ENCODE measurements around the gene DAAM1. TPM values are rescaled to one million over a fixed set of nuclear protein-coding genes. Genes with fewer than 3 reads are reported as not detected.

The DAAM1 gene
- total and polyA plus RNA-seq, 8 donors: 6.2 to 26.7 (median 16.0) TPM

GRCh38 chr14:59204305-59204704, 15.8 kb downstream of the DAAM1 start:
- TF ChIP-seq CTCF (IDR thresholded peaks at IDR 0.05): no peak
- intact Hi-C loops (cut with DNase I): no loop called here
- Histone ChIP-seq H3K27ac (no peak overlapping the region), H3K36me3 (no peaks in the 10 kb centered on the region), H3K4me3 (no peak overlapping the region), H3K4me1 (peaks cover 0 to 4% (median 0%) of the 10 kb centered on the region in 3 donors), H3K9me3 (no peaks in the 10 kb centered on the region), H3K27me3 (no peaks in the 10 kb centered on the region)
- 46 to 78% methylated on average over 2 of the region's 2 CpGs for WGBS, 2 donors
- DNase-seq (no peak), ATAC-seq (no peak), FAIRE-seq (no peak)

DNA sequence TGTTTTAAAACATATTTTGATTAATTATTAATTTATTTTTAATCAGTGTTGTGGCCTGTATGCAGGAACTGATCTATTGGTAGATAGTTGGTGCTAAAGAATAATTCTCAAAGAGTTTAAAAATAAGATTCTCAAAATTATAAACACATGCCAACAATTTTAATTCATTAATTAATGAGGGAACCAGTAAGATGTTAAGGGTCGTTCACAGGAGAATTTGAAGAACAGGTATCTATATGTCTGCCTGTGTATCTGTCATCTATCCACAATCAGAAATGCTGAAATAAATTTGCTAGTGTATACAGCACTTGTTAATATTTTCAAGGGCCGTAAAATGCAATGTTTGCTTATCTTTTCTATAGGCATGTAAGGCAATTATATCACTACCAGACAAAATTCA, 18.4 kb downstream of the DAAM1 start:
- FAIRE-seq (peak; percentile 34), ATAC-seq (no peak), DNase-seq (no peak)
- 97 to 99% methylated on average over 2 of the region's 2 CpGs for WGBS, 2 donors
- no peak for TF ChIP-seq CTCF (IDR thresholded peaks at IDR 0.05)
- Histone ChIP-seq H3K4me3 (no peak overlapping the region), H3K27ac (no peak overlapping the region), H3K27me3 (no peaks in the 10 kb centered on the region), H3K9me3 (no peaks in the 10 kb centered on the region), H3K4me1 (peaks cover 0 to 4% (median 0%) of the 10 kb centered on the region in 3 donors), H3K36me3 (no peaks in the 10 kb centered on the region)
- intact Hi-C loops (cut with DNase I): no loop called here

DNA sequence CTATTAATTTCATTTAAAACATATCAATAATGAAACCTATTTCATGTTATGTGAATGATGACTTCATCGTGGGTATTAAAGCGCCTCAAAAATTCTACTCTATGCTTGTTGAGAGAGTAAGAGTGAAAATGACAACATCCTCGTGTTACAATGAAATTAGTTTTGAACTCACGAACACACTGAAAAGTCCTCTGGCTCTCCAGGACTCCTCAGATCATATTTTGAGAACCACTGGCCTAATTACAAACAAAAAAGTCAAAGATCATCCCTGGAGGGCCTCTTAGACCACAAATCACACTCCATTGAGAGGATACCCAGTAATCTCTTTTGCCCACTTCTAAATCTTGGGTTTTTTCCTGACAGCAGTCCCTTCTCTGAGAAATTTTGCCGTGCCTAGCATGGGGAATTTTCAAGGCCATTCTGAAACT, 19.1 kb downstream of the DAAM1 start:
- ATAC-seq (no peak), FAIRE-seq (no peak), DNase-seq (no peak)
- no peak overlapping the region for H3K4me3 ChIP-seq
- H3K27me3 ChIP-seq: no peaks in the 10 kb centered on the region
- H3K27ac ChIP-seq: no peak overlapping the region
- no peaks in the 10 kb centered on the region for H3K36me3 ChIP-seq
- intact Hi-C loops (cut with DNase I): no loop called here
- peaks cover 0 to 4% (median under 1%) of the 10 kb centered on the region in 3 donors for H3K4me1 ChIP-seq
- no peak for TF ChIP-seq CTCF (IDR thresholded peaks at IDR 0.05)
- WGBS, 2 donors: 93 to 96% methylated on average over 5 of the region's 5 CpGs
- no peaks in the 10 kb centered on the region for H3K9me3 ChIP-seq

GRCh38 chr14:59208224-59208814, 19.9 kb downstream of the DAAM1 start:
- peaks cover 0 to 4% (median 3%) of the 10 kb centered on the region in 3 donors for H3K4me1 ChIP-seq
- no peak for TF ChIP-seq CTCF (IDR thresholded peaks at IDR 0.05)
- no peak for FAIRE-seq
- H3K27me3 ChIP-seq: no peaks in the 10 kb centered on the region
- no peaks in the 10 kb centered on the region for H3K36me3 ChIP-seq
- no peak for ATAC-seq
- intact Hi-C loops (cut with DNase I): no loop called here
- H3K4me3 ChIP-seq: no peak overlapping the region
- DNase-seq: no peak
- no peaks in the 10 kb centered on the region for H3K9me3 ChIP-seq
- WGBS, 2 donors: 95 to 97% methylated on average over 6 of the region's 6 CpGs
- H3K27ac ChIP-seq: no peak overlapping the region

GRCh38 chr14:59208954-59209353, 20.5 kb downstream of the DAAM1 start:
- intact Hi-C loops (cut with DNase I): no loop called here
- TF ChIP-seq CTCF (IDR thresholded peaks at IDR 0.05): no peak
- 97 to 100% methylated on average over 1 of the region's 1 CpG for WGBS, 2 donors
- no peak for ATAC-seq
- Histone ChIP-seq H3K4me1 (peaks cover 0 to 6% (median 4%) of the 10 kb centered on the region in 3 donors), H3K27ac (no peak overlapping the region), H3K9me3 (no peaks in the 10 kb centered on the region), H3K36me3 (no peaks in the 10 kb centered on the region), H3K4me3 (no peak overlapping the region), H3K27me3 (no peaks in the 10 kb centered on the region)
- no peak for FAIRE-seq
- no peak for DNase-seq
